NCI-H526 (cell line): Measurements from ENCODE around the gene MCOLN1.
"Not testable (repeated sequence)": the region's sequence is repeated elsewhere in the genome, so short reads cannot be mapped to it uniquely, and the experiment has no call there.

Experiments used
- DNase-seq, 2 experiments: peaks; one replicate each; lab custom pipeline; 2025; lab: John Stamatoyannopoulos, UW

Gene MCOLN1

GRCh38 chr19:7524992-7525739 is 2.7 kb downstream of the MCOLN1 start:
- no peak for DNase-seq

DNA sequence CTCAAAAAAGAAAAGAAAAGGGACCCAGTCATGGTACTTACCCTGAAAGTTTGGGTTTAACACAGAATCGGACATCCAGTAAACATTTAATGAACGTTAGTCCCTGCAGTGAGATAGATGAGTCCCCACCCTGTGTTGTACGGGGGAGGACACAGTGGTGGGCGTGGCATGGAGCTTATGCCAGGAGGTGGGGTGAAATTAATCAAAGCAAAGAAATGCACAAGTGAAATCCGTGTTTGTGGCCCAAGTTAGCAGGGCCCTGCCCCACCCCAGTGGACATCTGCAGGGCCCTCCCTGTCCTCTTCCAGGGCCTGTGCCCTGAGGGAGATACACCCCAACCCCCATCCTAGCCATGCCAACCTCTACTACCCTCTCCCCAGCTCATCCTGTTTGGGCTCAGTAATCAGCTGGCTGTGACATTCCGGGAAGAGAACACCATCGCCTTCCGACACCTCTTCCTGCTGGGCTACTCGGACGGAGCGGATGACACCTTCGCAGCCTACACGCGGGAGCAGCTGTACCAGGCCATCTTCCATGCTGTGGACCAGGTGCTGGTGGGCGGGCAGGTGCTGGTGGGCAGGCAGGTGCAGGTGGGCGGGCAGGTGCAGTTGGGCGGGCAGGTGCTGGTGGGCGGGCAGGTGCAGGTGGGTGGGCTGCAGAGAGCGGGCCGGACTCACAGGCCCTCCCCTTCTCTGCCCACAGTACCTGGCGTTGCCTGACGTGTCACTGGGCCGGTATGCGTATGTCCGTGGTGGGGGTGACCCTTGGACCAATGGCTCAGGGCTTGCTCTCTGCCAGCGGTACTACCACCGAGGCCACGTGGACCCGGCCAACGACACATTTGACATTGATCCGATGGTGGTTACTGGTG is 3.9 kb downstream of the MCOLN1 start:
- DNase-seq = no peak

GRCh38 chr19:7527516-7528191 is 5.2 kb downstream of the MCOLN1 start:
- DNase-seq = no peak

DNA sequence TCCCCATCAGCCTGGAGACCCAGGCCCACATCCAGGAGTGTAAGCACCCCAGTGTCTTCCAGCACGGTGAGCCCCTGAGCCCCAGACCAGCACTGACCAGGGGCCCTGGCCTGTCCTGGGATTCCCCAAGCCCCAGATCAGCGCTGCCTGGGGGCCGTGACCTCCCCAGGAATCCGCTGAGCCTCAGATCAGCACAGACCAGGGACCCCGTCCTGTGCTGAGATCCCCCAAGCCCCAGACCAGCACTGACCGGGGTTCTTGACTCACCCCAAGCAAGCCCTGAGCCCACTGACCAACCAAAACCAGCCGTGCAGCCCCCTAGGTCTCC is 5.7 kb downstream of the MCOLN1 start:
- no peak for DNase-seq

DNA sequence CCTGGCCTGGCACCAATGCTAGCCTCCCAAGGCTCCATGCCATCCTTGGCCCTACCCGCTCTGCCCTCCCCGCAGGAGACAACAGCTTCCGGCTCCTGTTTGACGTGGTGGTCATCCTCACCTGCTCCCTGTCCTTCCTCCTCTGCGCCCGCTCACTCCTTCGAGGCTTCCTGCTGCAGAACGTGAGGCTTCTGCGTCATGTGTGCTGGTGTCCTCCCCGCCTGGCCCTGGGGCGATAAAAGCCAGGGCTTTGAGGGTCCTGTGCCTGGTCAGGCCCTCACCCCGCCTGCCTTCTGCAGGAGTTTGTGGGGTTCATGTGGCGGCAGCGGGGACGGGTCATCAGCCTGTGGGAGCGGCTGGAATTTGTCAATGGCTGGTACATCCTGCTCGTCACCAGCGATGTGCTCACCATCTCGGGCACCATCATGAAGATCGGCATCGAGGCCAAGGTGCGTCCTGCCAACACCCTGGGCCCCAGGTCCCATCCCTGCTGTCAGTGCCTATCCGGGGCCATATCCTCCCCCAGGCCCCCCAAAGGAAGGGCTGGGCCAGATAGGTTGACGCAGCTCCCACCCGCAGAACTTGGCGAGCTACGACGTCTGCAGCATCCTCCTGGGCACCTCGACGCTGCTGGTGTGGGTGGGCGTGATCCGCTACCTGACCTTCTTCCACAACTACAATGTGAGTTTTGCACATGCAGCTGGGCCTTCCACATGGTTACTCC is 6.3 kb downstream of the MCOLN1 start:
- no peak for DNase-seq

DNA sequence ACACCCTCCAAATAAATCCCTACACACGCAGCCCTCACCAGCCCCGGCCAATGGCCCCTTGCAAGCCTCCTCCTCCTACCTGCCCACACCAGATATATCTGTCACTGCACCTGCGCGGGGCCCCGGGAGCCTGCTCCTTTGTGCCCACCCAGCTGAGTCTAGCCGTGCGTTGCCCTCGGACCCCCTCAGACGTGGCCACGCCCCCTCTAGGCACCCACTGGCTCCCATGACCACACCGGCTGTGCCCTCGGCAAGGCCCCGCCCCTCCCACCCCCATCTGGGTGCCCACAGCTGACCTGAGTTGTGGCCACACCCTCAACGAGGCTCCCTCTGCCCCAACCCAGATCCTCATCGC is 6.8 kb downstream of the MCOLN1 start:
- no peak for DNase-seq

DNA sequence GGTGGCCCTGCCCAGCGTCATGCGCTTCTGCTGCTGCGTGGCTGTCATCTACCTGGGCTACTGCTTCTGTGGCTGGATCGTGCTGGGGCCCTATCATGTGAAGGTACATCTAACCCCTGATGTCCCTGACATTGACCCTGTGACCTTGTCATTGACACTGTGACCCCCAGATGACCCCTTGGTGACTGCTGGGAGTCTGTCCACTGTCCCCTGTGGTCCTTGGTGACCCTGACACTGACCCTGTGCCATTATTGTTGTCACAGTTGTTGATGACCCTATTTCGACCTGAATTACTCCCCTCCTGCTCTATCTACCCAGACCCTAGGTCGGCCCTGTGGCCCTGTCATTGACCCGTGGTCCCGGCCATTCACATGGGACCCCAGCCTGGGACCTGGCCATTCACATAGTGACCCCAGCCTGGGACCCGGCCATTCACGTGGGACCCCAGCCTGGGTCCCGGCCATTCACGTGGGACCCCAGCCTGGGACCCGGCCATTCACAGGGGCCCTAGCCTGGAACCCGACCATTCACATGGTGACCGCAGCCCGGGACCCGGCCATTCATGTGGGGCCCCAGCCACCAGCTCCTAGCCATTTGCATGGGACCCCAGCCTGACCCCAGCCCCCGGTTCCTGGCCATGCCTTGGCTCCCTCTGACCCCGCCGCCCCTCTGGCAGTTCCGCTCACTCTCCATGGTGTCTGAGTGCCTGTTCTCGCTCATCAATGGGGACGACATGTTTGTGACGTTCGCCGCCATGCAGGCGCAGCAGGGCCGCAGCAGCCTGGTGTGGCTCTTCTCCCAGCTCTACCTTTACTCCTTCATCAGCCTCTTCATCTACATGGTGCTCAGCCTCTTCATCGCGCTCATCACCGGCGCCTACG is 7.4 kb downstream of the MCOLN1 start:
- no peak for DNase-seq

GRCh38 chr19:7533281-7533885 is 11.0 kb downstream of the MCOLN1 start:
- no peak for DNase-seq

- DNase-seq = peak; percentile 11 to 80
Observed at GRCh38 chr19:7533925-7534480, 11.6 kb downstream of the MCOLN1 start.

- peak in 1 of 2 experiments; percentile 22 for DNase-seq
Observed at GRCh38 chr19:7534531-7535046, 12.2 kb downstream of the MCOLN1 start.

DNA sequence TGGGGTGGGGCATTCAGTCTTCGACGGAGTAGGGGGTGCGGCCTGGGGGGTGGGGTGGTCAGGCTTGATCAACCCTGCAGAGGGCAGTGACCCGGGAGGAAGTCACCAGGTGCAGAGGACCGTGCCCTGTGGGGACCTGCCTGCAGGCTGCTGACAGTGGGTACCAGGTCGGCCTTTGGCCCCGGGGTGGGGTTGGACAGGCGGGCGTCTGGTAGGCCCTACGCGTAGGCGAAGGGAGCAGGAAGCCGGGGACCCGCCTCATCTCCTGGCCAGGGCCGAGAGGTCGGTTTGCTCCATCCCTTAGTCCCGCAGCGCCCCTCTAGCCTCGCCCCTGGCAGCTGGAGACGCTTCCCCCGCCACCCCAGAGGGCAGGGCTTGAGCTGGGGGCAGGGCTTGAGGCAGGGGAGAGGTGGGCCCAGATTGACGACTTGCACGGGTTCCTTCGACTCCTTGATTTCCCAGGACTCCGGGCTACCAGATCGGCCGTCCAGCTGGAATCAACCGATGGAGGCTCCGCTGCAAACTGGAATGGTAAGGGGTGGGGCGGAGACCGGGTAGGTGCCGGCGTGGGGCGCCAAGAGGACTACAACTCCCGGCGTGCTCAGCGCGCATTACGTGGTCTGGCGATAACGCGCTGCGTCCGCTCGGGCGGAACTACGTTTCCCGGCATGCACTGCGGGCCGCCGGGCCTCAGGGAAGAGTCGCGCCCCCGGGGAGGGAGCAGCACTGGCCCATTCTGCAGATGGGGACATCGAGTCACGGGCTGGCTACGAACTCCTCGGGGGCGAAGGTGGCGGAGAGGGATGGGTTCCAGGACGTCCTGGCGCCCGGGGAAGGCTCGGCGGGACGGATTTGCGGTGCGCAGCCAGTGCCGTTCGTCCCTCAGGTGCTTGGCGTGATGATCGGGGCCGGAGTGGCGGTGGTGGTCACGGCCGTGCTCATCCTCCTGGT is 12.9 kb downstream of the MCOLN1 start, which contains the start of gene PNPLA6:
Gene PNPLA6 (plus strand): TSS at position 671 of the 951 bp plus-strand sequence. CDS start 72 bp downstream, at position 743.
- peak; percentile 76 to 86 for DNase-seq

DNA sequence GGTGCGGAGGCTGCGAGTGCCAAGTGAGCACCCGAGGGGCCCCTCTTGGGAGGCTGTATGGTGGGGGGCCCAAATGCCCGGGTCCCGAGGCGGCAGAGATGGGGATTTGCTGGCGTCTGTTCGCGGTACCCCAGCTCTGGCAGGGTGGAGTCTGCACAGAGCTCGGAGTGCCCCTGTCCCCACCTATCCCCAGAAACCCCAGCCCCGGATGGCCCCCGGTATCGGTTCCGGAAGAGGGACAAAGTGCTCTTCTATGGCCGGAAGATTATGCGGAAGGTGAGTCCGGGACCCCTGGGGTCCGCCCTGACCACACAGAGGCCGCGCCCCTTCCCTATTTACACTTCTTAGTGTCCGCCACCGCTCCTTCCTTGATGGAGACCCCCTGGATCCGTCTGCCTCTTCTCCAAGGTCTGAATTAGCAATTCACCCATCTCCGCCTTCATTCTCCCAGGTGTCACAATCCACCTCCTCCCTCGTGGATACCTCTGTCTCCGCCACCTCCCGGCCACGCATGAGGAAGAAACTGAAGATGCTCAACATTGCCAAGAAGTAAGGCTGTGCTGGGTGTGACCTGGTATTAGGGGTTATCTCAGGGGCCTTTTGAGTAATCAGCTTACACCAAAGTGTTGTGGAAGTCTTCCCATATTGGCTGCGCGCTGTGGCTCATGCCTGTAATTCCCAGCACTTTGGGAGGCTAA is 13.7 kb downstream of the MCOLN1 start:
- no peak for DNase-seq

GRCh38 chr19:7538990-7539389 is 16.6 kb downstream of the MCOLN1 start:
- DNase-seq = not testable (repeated sequence)

GRCh38 chr19:7539827-7540425 is 17.5 kb downstream of the MCOLN1 start:
- no peak for DNase-seq

GRCh38 chr19:7540761-7541474 is 18.5 kb downstream of the MCOLN1 start:
- DNase-seq = no peak

DNA sequence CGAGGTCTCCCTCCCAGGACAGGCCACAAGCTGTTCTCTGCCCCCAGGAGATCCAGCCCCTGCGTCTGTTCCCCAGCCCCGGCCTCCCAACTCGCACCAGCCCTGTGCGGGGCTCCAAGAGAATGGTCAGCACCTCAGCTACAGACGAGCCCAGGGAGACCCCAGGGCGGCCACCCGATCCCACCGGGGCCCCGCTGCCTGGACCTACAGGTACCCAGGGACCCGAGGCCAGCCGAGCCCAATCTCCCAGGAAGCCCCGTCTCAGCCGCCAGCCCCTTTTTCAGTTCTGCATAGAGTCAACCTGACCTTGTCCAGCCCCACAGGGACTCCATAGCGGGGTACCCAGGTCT is 19.0 kb downstream of the MCOLN1 start:
- no peak for DNase-seq

DNA sequence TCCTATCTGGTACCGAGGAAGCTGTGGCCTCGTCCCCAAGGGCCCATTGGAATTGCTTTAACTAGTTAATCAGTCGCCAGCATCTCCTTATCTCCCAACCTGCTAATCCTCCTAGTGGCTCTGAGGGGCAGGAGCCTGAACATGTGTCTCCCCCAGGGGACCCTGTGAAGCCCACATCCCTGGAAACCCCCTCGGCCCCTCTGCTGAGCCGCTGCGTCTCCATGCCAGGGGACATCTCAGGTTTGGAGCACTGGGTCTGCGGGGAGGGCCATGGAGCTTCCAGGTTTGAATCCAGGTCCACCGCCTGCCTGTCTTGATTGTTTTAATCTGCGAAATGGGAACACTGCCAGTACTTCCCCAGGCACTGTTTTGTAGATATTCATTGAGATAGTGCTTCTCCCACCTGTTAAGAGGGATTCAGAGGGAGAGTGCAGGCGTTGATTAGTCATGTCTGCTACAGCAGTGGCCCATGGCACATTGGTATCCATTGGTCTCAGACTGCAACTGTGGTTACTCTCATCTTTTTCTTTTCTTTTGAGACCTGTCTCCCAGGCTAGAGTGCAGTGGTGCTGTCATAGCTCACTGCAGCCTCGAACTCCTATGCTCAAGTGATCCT is 19.5 kb downstream of the MCOLN1 start:
- DNase-seq = no peak
